ENCODE results near the gene SH3GL2. TPM values are rescaled to one million over a fixed set of nuclear protein-coding genes. Genes with fewer than 3 reads are reported as not detected.

The SH3GL2 gene
- total RNA-seq, 1 donor from 2014 or later, result not detected

- TF ChIP-seq CTCF (IDR thresholded peaks at IDR 0.05), result no peak
- no peaks in the 10 kb centered on the region for H3K36me3 Mint-ChIP-seq (ENCODE audit: low read depth)
- H3K4me3 Mint-ChIP-seq, result no peak overlapping the region
- ChIA-PET CTCF (no interaction called here), POLR2A (interaction anchor here (0.6 kb wide), 1 partner anchor 21 kb away, joined by 3 read pairs; no protein-coding TSS in a partner anchor)
- ATAC-seq (ENCODE audit: low read depth), result no peak
- H3K27me3 Mint-ChIP-seq, result no peaks in the 10 kb centered on the region
- peaks cover 8% of the 10 kb centered on the region for H3K9me3 Mint-ChIP-seq
- no peak overlapping the region for H3K27ac Mint-ChIP-seq
- DNase-seq, result no peak
- intact Hi-C loops (cut with micrococcal nuclease), result no loop called here
- no peaks in the 10 kb centered on the region for H3K4me1 Mint-ChIP-seq
Measured at GRCh38 chr9:17839776-17840175, 260.9 kb downstream of the SH3GL2 start.

- ATAC-seq (ENCODE audit: low read depth), result no peak
Measured at GRCh38 chr9:17843236-17843635, 264.4 kb downstream of the SH3GL2 start.

More at GRCh38 chr9:17843236-17843635, 264.4 kb downstream of the SH3GL2 start:
- DNase-seq, result no peak
- Mint-ChIP-seq H3K36me3 (ENCODE audit: low read depth) (no peaks in the 10 kb centered on the region), H3K27me3 (no peaks in the 10 kb centered on the region), H3K4me1 (no peaks in the 10 kb centered on the region), H3K9me3 (peaks cover 11% of the 10 kb centered on the region), H3K4me3 (no peak overlapping the region), H3K27ac (no peak overlapping the region)
- intact Hi-C loops (cut with micrococcal nuclease), result no loop called here
- ChIA-PET CTCF (no interaction called here), POLR2A (no interaction called here)
- no peak for TF ChIP-seq CTCF (IDR thresholded peaks at IDR 0.05)
